Thyroid gland (tissue), 4 donors: ENCODE data around the gene WDR54. TPM values are rescaled to one million over a fixed set of nuclear protein-coding genes. Genes with fewer than 3 reads are reported as not detected.
"Not testable (repeated sequence)": the region's sequence is repeated elsewhere in the genome, so short reads cannot be mapped to it uniquely, and the experiment has no call there.

Experiments
- DNase-seq, 2 donors: peaks; one replicate each; pipeline ENCODE4 v3.0.0-alpha.2; 2019
- H3K27ac ChIP-seq, 3 donors: fragments of 200-600 bp; sonication (generic); 1 replicate in 2 of 3; 2 replicates in 1 of 3; pipeline ENCODE4 v1.5.1; 2016 to 2019; ENCODE audit warnings: mild to moderate bottlenecking in 1 of 3, moderate library complexity in 1 of 3
- H3K27me3 ChIP-seq: fragments of 200-600 bp; sonication (generic); one replicate; pipeline ENCODE4 v1.5.1; 2019
- H3K36me3 ChIP-seq, 2 donors: fragments of 200-600 bp; sonication (generic); one replicate each; pipeline ENCODE4 v1.5.1; 2016 to 2019
- H3K4me1 ChIP-seq, 2 donors: fragments of 200-600 bp; sonication (generic); one replicate each; pipeline ENCODE4 v1.5.1; 2017 to 2019
- H3K4me3 ChIP-seq, 3 donors: fragments of 200-600 bp; sonication (generic); replicated peaks in 1 of 3; 1 replicate in 2 of 3; 2 replicates in 1 of 3; pipeline ENCODE4 v1.5.1; 2016; ENCODE audit warnings: mild to moderate bottlenecking in 1 of 3
- H3K9me3 ChIP-seq: fragments of 200-600 bp; sonication (generic); one replicate; pipeline ENCODE4 v1.5.1; 2017
- POLR2A ChIP-seq, 2 donors: fragments of 450-650 bp; IDR thresholded peaks; one replicate each; pipeline ENCODE4 v1.6.1; 2017; ENCODE audit warnings: antibody characterized with exemption in 2 of 2, mild to moderate bottlenecking in 2 of 2, moderate library complexity in 1 of 2
- WGBS, 2 donors: methylation state at CpG; one replicate each; pipeline ENCODE4 v1.1.5; 2017; 5-methylcytosine and 5-hydroxymethylcytosine counted together
- intact Hi-C: fragments of 100-400 bp; cut with DNase I; formaldehyde crosslinking; loops from one replicate; pipeline ENCODE4 v1.15.1; 2023
- total RNA-seq, 4 donors: library from RNA; depleted of rRNA; stranded (reverse); fragments of >200 nt; gene quantifications; one replicate each; pipeline ENCODE4 v1.2.3, GENCODE V29; 2016
- TF ChIP-seq, protein P1 (sequence below), 6 experiments: fragments of 200-600 bp in 3 of 6; fragments of 450-650 bp in 3 of 6; sonication (generic) in 3 of 6; IDR thresholded peaks; one replicate each; pipeline ENCODE4 v1.5.1; 2016 to 2019; ENCODE audit warnings: antibody characterized with exemption in 6 of 6, mild to moderate bottlenecking in 2 of 6, inconsistent platforms in 1 of 6, moderate library complexity in 1 of 6

WDR54 gene
- total RNA-seq, 4 donors from 2014 or later = 6.5 to 19.3 (median 13.6) TPM

GRCh38 chr2:74439803-74440377 lies 18.4 kb downstream of the WDR54 start:
- Histone ChIP-seq H3K4me3 (peak overlapping the region in 2 of 3 donors; percentile 21 to 51), H3K27ac (peak overlapping the region; percentile 42 to 84 (median 76)), H3K27me3 (no peaks in the 10 kb centered on the region), H3K4me1 (peaks cover 10 to 18% of the 10 kb centered on the region in 2 donors), H3K36me3 (no peaks in the 10 kb centered on the region), H3K9me3 (no peaks in the 10 kb centered on the region)
- TF ChIP-seq, protein P1, sequence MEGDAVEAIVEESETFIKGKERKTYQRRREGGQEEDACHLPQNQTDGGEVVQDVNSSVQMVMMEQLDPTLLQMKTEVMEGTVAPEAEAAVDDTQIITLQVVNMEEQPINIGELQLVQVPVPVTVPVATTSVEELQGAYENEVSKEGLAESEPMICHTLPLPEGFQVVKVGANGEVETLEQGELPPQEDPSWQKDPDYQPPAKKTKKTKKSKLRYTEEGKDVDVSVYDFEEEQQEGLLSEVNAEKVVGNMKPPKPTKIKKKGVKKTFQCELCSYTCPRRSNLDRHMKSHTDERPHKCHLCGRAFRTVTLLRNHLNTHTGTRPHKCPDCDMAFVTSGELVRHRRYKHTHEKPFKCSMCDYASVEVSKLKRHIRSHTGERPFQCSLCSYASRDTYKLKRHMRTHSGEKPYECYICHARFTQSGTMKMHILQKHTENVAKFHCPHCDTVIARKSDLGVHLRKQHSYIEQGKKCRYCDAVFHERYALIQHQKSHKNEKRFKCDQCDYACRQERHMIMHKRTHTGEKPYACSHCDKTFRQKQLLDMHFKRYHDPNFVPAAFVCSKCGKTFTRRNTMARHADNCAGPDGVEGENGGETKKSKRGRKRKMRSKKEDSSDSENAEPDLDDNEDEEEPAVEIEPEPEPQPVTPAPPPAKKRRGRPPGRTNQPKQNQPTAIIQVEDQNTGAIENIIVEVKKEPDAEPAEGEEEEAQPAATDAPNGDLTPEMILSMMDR (IDR thresholded peaks at IDR 0.05) = no peak
- TF ChIP-seq POLR2A (IDR thresholded peaks at IDR 0.05) = no peak
- peak; percentile 66 to 67 for DNase-seq
- whole genome bisulfite sequencing, 2 donors = 10 to 11% methylated on average over 13 to 14 of the region's 14 CpGs
- intact Hi-C loops = no loop called here

GRCh38 chr2:74440378-74441169 lies 19.0 kb downstream of the WDR54 start:
- Histone ChIP-seq H3K9me3 (no peaks in the 10 kb centered on the region), H3K27ac (peak overlapping the region; percentile 42 to 84 (median 76)), H3K4me3 (peak overlapping the region; percentile 33 to 51 (median 51)), H3K27me3 (no peaks in the 10 kb centered on the region), H3K36me3 (no peaks in the 10 kb centered on the region), H3K4me1 (peaks cover 10 to 18% of the 10 kb centered on the region in 2 donors)
- DNase-seq = peak; percentile 92 to 93
- TF ChIP-seq POLR2A (IDR thresholded peaks at IDR 0.05) = peak; percentile 46 to 78
- TF ChIP-seq, protein P1 (IDR thresholded peaks at IDR 0.05) = peak in 4 of 6 experiments; percentile 34 to 62 (median 38)
- WGBS, 2 donors = 8 to 28% methylated on average over 5 to 12 of the region's 45 CpGs
- intact Hi-C loops = no loop called here

GRCh38 chr2:74441170-74441689 lies 19.7 kb downstream of the WDR54 start:
- H3K9me3 ChIP-seq = no peaks in the 10 kb centered on the region
- intact Hi-C loops = no loop called here
- DNase-seq = no peak
- WGBS, 2 donors = 19 to 24% methylated on average over 11 to 19 of the region's 33 CpGs
- H3K4me3 ChIP-seq = peak overlapping the region; percentile 33 to 51 (median 51)
- no peaks in the 10 kb centered on the region for H3K27me3 ChIP-seq
- no peaks in the 10 kb centered on the region for H3K36me3 ChIP-seq
- peak overlapping the region; percentile 42 to 84 (median 76) for H3K27ac ChIP-seq
- TF ChIP-seq POLR2A (IDR thresholded peaks at IDR 0.05) = no peak
- TF ChIP-seq, protein P1 (IDR thresholded peaks at IDR 0.05) = no peak
- peaks cover 10 to 18% of the 10 kb centered on the region in 2 donors for H3K4me1 ChIP-seq

DNA sequence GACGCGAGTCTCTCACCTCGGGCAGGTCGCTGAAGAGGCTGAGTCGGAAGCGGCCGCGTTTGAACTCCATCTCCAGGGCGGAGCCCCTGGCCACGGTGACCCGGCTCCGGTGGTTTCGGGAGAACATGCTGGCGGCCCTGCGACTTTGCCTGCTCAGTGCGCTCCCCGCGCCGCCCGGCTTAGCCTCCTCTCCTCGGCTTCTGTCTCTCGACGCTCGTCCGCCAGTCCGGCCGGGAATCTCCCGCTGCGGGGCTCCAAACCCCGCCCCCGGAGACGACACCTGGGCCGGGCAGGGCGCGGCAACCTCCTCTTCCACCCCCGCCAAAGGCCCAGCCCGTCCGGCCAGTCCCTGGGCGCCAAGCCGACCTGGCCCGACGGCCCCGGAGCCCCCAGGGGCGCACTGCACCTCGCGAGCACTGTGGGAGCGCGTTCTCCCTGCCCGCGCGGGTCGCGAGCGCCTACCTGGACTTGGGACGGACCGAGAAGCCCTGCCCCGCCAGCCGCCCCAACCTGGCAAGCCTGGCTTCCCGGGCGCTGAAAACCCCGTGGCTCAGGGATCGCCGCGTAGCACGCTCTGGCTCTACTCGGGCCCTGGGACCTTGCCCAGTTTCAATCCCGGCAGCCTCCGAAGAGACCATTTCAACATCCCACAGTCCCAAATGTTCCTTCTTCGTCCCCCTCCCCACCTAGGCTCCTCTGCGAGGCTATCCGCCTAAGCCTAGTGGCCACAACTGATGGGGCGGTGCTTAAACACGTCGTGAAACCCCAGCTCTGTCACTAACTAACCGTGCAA lies 20.4 kb downstream of the WDR54 start, which contains the start of gene RTKN:
Gene RTKN, minus strand, starts transcription at position 248 of the 793 bp plus-strand sequence. Its CDS starts 121 bp downstream, at position 127.
- 9 to 23% methylated on average over 10 to 50 of the region's 75 CpGs for WGBS, 2 donors
- Histone ChIP-seq H3K36me3 (no peaks in the 10 kb centered on the region), H3K4me1 (peaks cover 10 to 18% of the 10 kb centered on the region in 2 donors), H3K27me3 (no peaks in the 10 kb centered on the region), H3K27ac (peak within 1 kb of the TSS; percentile 42 to 84 (median 76)), H3K9me3 (no peaks in the 10 kb centered on the region), H3K4me3 (peak within 1 kb of the TSS; percentile 33 to 51 (median 51))
- peak; percentile 82 for DNase-seq
- TF ChIP-seq, protein P1 (IDR thresholded peaks at IDR 0.05) = no peak
- peak; percentile 4 to 75 for TF ChIP-seq POLR2A (IDR thresholded peaks at IDR 0.05)
- intact Hi-C loops = no loop called here

GRCh38 chr2:74442483-74443297 lies 21.2 kb downstream of the WDR54 start:
- WGBS, 2 donors = 86 to 92% methylated on average over 16 of the region's 16 CpGs
- H3K27me3 ChIP-seq, intact Hi-C loops, H3K36me3 ChIP-seq, H3K9me3 ChIP-seq, DNase-seq: not testable (repeated sequence)
- H3K27ac ChIP-seq = peak overlapping the region; percentile 42 to 84 (median 76)
- peaks cover 10 to 18% of the 10 kb centered on the region in 2 donors for H3K4me1 ChIP-seq
- H3K4me3 ChIP-seq = peak overlapping the region in 2 of 3 donors; percentile 38 to 51
